Measurements from ENCODE around the gene TXLNG. TPM values are rescaled to one million over a fixed set of nuclear protein-coding genes. Genes with fewer than 3 reads are reported as not detected.
A peak's percentile ranks its signal among the peaks of the same experiment; 100 is the strongest.

The TXLNG gene
- total and polyA plus RNA-seq, 2 experiments from 2014 or later: 4.1 to 6.4 TPM

DNA sequence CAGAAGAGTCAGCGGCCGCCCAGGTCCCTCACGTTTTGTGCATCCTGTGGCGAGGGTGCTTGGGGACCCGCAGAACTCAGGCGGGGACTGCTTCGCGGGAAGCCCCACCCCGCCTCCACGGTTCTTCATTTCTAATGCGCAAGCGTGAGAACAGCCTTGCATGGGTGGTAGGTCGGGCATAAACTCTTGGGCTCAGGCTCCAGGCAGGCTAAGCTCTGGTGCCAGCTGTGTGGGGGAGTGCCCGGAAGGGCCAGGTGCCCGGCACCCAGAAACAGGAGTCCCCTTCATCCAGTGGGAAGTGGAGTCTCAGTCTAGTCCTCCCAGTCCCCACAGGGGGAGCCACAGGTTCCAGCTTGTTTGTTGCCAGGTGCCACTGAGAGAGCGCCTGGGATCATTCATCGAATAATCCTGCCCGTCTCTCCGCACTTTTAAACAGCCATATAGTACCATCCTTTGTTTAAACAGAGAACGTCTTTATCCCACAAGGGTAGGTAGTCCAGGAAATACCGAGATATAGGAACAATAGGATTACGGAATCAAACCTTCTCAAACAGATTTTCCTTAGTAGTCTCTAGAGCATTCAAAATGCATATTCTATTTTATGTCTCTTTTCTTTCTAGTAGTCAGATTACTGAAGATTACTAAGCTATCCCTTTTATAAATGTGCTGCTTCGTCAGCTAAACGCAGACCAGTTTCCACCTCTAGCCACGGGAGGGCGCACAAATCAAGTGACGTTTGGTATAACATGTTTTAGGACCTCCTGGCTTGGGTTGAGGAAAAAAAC, 96.6 kb downstream of the TXLNG start:
- H3K9ac ChIP-seq: peak overlapping the region; percentile 72

DNA sequence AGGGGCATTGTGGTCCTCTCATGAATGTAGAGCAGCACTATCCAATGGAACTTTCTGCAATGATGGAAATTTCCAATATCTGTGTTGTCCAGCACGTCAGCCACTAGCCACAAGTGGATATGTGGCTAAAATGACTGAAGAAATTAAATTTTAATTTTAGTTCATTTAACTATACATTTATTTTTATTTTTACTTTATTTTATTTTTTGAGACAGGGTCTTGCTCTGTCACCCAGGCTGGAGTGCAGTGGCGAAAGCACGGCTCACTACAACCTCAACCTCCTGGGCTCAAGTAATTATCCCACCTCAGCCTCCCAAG, 97.2 kb downstream of the TXLNG start:
- TF ChIP-seq EZH2 (IDR thresholded peaks at IDR 0.05; ENCODE audit: insufficient read depth, poor library complexity, severe bottlenecking) (no peak), EZH2phosphoT487 (IDR thresholded peaks at IDR 0.05; ENCODE audit: insufficient read depth, low read depth) (no peak)
- Histone ChIP-seq H3K9me3 (ENCODE audit: low read depth) (no peaks in the 10 kb centered on the region), H3K4me1 (ENCODE audit: insufficient read depth) (no peaks in the 10 kb centered on the region), H3K9me2 (ENCODE audit: insufficient read depth) (no peaks in the 10 kb centered on the region), H3K4me2 (ENCODE audit: unreplicated experiment) (no peak overlapping the region), H3K9ac (no peak overlapping the region), H2AFZ (peak overlapping the region; percentile 96; the same call in 1 of the 2 replicates), H4K20me1 (ENCODE audit: insufficient read depth) (no peaks in the 10 kb centered on the region), H3K4me3 (no peak overlapping the region), H3K27ac (no peak overlapping the region), H3K27me3 (replicated peaks; ENCODE audit: insufficient read depth) (no peaks in the 10 kb centered on the region), H3F3A (ENCODE audit: insufficient read depth) (no peaks in the 10 kb centered on the region), H3K79me2 (ENCODE audit: insufficient read depth) (no peaks in the 10 kb centered on the region), H3K36me3 (ENCODE audit: low read depth) (no peaks in the 10 kb centered on the region)
- DNase-seq: no peak
- in situ Hi-C loops (cut with MboI): no loop called here
- 32 to 44% methylated on average over 3 of the region's 3 CpGs for WGBS, 2 experiments (ENCODE audit: low coverage in 1 of 2, low lambda C conversion rate in 2 of 2, missing lambda C conversion rate in 2 of 2)

More for the DNA sequence above, 96.6 kb downstream of the TXLNG start:
- Histone ChIP-seq H3K9me2 (ENCODE audit: insufficient read depth) (no peaks in the 10 kb centered on the region), H3K4me3 (peak overlapping the region; percentile 74), H3K27ac (peak overlapping the region; percentile 36; the same call in 1 of the 2 replicates), H3K36me3 (ENCODE audit: low read depth) (no peaks in the 10 kb centered on the region), H3K9me3 (ENCODE audit: low read depth) (no peaks in the 10 kb centered on the region), H3K4me1 (ENCODE audit: insufficient read depth) (no peaks in the 10 kb centered on the region), H4K20me1 (ENCODE audit: insufficient read depth) (no peaks in the 10 kb centered on the region), H3K79me2 (ENCODE audit: insufficient read depth) (no peaks in the 10 kb centered on the region), H3K27me3 (replicated peaks; ENCODE audit: insufficient read depth) (no peaks in the 10 kb centered on the region), H3K4me2 (ENCODE audit: unreplicated experiment) (peak overlapping the region; percentile 95), H2AFZ (peak overlapping the region; percentile 96), H3F3A (ENCODE audit: insufficient read depth) (no peaks in the 10 kb centered on the region)
- DNase-seq: peak; percentile 66
- WGBS, 2 experiments (ENCODE audit: low coverage in 1 of 2, low lambda C conversion rate in 2 of 2, missing lambda C conversion rate in 2 of 2): 2 to 3% methylated on average over 22 of the region's 27 CpGs
- in situ Hi-C loops (cut with MboI): no loop called here
- TF ChIP-seq EZH2phosphoT487 (IDR thresholded peaks at IDR 0.05; ENCODE audit: insufficient read depth, low read depth): no peak
- TF ChIP-seq EZH2 (IDR thresholded peaks at IDR 0.05; ENCODE audit: insufficient read depth, poor library complexity, severe bottlenecking): no peak

DNA sequence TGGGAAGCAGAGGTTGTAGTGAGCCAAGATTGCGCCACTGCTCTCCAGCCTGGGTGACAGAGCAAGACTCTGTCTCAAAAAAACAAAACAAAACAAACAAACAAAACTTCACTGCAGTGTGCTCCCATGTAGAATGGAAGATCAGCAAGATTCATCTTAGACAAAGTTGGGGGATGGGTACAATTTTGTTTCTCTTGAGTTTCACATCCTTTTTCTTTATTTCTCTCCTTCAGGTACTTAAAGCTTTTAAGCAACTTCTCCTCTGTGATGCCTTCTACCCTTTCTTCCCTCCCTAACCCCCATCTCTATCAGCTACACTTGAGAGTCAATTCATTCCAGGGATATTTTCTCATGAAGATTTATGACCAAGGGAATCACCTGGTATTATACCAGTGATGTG, 99.4 kb downstream of the TXLNG start:
- DNase-seq: no peak
- TF ChIP-seq EZH2phosphoT487 (IDR thresholded peaks at IDR 0.05; ENCODE audit: insufficient read depth, low read depth): no peak
- no peak for TF ChIP-seq EZH2 (IDR thresholded peaks at IDR 0.05; ENCODE audit: insufficient read depth, poor library complexity, severe bottlenecking)
- Histone ChIP-seq H3K27ac (no peak overlapping the region), H3K4me3 (no peak overlapping the region), H3F3A (ENCODE audit: insufficient read depth) (no peaks in the 10 kb centered on the region), H3K4me2 (ENCODE audit: unreplicated experiment) (no peak overlapping the region), H2AFZ (no peak overlapping the region), H3K36me3 (ENCODE audit: low read depth) (no peaks in the 10 kb centered on the region), H4K20me1 (ENCODE audit: insufficient read depth) (no peaks in the 10 kb centered on the region), H3K79me2 (ENCODE audit: insufficient read depth) (no peaks in the 10 kb centered on the region), H3K27me3 (replicated peaks; ENCODE audit: insufficient read depth) (no peaks in the 10 kb centered on the region), H3K9ac (no peak overlapping the region), H3K9me3 (ENCODE audit: low read depth) (no peaks in the 10 kb centered on the region), H3K4me1 (ENCODE audit: insufficient read depth) (no peaks in the 10 kb centered on the region), H3K9me2 (ENCODE audit: insufficient read depth) (no peaks in the 10 kb centered on the region)
- 67 to 100% methylated on average over 1 of the region's 1 CpG for WGBS, 2 experiments (ENCODE audit: low coverage in 1 of 2, low lambda C conversion rate in 2 of 2, missing lambda C conversion rate in 2 of 2)
- in situ Hi-C loops (cut with MboI): no loop called here

DNA sequence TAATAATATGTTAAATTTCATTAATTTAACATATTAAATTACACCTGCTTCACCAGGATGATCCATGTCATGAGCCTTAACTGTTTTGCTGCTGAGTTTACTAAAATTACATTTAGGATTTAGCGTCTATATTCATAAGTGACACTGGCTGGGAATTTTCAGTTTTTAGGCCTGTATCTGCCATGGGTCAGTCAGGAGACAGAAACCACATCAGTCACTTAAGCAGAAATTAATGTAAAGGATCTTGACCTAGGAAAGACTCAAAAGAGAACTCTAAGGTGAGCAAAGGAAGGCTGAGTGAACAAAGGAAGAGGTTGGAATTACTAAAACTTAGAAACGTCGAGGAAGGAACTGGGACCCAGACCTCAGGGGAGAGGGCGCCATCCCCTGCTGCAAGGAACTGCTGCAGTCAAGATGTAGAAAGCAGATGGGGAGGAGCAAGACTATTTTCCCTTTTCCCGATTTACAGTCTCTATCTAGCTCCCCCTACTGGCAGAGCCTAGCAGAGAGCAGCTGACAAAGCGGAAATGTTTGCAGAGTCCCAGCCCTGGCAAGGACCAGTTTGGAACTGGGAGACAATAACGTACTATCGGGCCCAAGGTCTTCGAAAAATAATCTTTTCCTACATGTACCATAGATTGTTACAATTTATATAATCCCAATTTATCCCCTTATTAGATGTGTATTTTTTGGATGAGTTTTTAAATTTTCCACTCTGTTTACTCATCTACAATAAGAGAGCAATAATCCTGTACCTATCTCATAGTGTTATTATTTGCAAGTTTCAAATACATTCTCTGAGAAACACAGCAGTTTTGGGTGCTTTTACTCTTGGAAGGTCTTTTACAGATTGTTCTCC, 106.5 kb downstream of the TXLNG start:
- Histone ChIP-seq H3K9me2 (ENCODE audit: insufficient read depth) (no peaks in the 10 kb centered on the region), H3K79me2 (ENCODE audit: insufficient read depth) (no peaks in the 10 kb centered on the region), H3K4me2 (ENCODE audit: unreplicated experiment) (no peak overlapping the region), H4K20me1 (ENCODE audit: insufficient read depth) (no peaks in the 10 kb centered on the region), H3K4me3 (no peak overlapping the region), H3K9ac (no peak overlapping the region), H3K27me3 (replicated peaks; ENCODE audit: insufficient read depth) (no peaks in the 10 kb centered on the region), H2AFZ (peak overlapping the region; percentile 82), H3K27ac (no peak overlapping the region), H3K36me3 (ENCODE audit: low read depth) (no peaks in the 10 kb centered on the region), H3K9me3 (ENCODE audit: low read depth) (no peaks in the 10 kb centered on the region), H3F3A (ENCODE audit: insufficient read depth) (no peaks in the 10 kb centered on the region), H3K4me1 (ENCODE audit: insufficient read depth) (no peaks in the 10 kb centered on the region)
- in situ Hi-C loops (cut with MboI): no loop called here
- WGBS, 2 experiments (ENCODE audit: low coverage in 1 of 2, low lambda C conversion rate in 2 of 2, missing lambda C conversion rate in 2 of 2): 12 to 15% methylated on average over 9 of the region's 9 CpGs
- peak; percentile 77 for DNase-seq
- TF ChIP-seq EZH2phosphoT487 (IDR thresholded peaks at IDR 0.05; ENCODE audit: insufficient read depth, low read depth) (no peak), EZH2 (IDR thresholded peaks at IDR 0.05; ENCODE audit: insufficient read depth, poor library complexity, severe bottlenecking) (no peak)

Small RNA genes lying within 50 kb of the gene (small RNA-seq; reads per million reads assigned to genes)
- gene RNU4-6P (ENCODE audit: low read depth, low replicate concordance): 0.19 reads per million
- not detected for gene RNU7-56P (ENCODE audit: low read depth, low replicate concordance)
- gene RPL12P49 (ENCODE audit: low read depth, low replicate concordance): not detected

Other genes with a start within 250 kb of the TXLNG start
- gene S100G, start 136.3 kb upstream of the TXLNG start, total RNA-seq (2014; rRNA removed; shearing (Covaris generic)): not detected in 2 replicates
- gene S100G, start 136.3 kb upstream of the TXLNG start, polyA plus RNA-seq (2016; fragmentation: Nextera tagmentation; extraction: Ambion mirVana): not detected in 2 replicates
- 5.8 and 8.0 TPM in 2 replicates for gene CTPS2, start 73.8 kb upstream of the TXLNG start, total RNA-seq (2014; rRNA removed; shearing (Covaris generic))
- gene CTPS2, start 73.8 kb upstream of the TXLNG start, polyA plus RNA-seq (2016; fragmentation: Nextera tagmentation; extraction: Ambion mirVana): 3.7 and 4.4 TPM in 2 replicates
- gene SYAP1, start 66.9 kb upstream of the TXLNG start, total RNA-seq (2014; rRNA removed; shearing (Covaris generic)): 24.4 and 30.8 TPM in 2 replicates
- gene SYAP1, start 66.9 kb upstream of the TXLNG start, polyA plus RNA-seq (2016; fragmentation: Nextera tagmentation; extraction: Ambion mirVana): 32.1 and 36.4 TPM in 2 replicates
- gene RBBP7, start 83.9 kb downstream of the TXLNG start, total RNA-seq (2014; rRNA removed; shearing (Covaris generic)): 64.6 and 86.2 TPM in 2 replicates
- 119 and 124 TPM in 2 replicates for gene RBBP7, start 83.9 kb downstream of the TXLNG start, polyA plus RNA-seq (2016; fragmentation: Nextera tagmentation; extraction: Ambion mirVana)
- gene REPS2, start 160.2 kb downstream of the TXLNG start, total RNA-seq (2014; rRNA removed; shearing (Covaris generic)): 0.11 TPM in 1 of 2 replicates, not detected in the other
- gene REPS2, start 160.2 kb downstream of the TXLNG start, polyA plus RNA-seq (2016; fragmentation: Nextera tagmentation; extraction: Ambion mirVana): 0.03 TPM in 2 replicates